Kidney tubule cell (primary cell): Measurements from ENCODE around the gene REEP1.
A peak's percentile ranks its signal among the peaks of the same experiment; 100 is the strongest.

Experiments
- DNase-seq: peaks from one replicate; pipeline ENCODE4 v3.0.0-alpha.2; 2018; ENCODE audit warnings: low spot score

Gene REEP1, protein sequence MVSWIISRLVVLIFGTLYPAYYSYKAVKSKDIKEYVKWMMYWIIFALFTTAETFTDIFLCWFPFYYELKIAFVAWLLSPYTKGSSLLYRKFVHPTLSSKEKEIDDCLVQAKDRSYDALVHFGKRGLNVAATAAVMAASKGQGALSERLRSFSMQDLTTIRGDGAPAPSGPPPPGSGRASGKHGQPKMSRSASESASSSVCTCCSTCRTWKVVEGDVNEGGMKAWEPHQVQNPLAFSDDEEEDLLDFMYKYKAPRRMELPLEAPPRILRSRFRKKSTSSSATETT

DNA sequence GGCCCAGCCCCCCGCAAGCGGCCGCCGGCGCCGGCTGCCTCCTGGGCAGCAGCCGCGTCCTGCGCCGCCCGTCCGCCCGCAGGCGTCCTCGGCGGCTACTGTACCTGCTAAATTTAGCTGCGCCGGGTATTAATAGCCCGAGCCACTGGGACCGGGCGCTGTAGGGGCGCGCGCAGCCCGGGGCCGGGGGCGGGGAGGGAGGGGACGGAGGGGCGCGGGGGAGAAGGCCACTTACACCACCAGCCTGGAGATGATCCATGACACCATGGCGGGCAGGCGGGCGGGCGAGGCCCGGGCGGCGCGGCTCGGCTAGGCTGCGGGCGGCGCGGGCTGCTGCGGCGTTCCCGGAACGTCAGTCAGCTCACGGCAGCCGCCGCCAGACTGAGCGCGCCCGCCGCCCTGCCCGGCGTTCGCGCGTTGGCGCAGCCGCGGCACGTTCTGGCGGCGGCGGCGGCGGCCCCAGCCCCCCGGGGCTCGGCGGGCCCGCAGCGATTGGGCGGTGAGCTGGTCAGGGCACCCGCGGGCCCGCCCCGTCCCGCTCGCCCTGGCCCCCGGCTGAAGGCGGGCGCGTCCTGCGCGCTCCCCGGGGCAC lies at the start of gene REEP1:
Gene REEP1, minus strand, starts transcription at position 383 of the 592 bp plus-strand sequence. Its CDS starts 116 bp downstream, at position 267.
- DNase-seq: peak; percentile 20

DNA sequence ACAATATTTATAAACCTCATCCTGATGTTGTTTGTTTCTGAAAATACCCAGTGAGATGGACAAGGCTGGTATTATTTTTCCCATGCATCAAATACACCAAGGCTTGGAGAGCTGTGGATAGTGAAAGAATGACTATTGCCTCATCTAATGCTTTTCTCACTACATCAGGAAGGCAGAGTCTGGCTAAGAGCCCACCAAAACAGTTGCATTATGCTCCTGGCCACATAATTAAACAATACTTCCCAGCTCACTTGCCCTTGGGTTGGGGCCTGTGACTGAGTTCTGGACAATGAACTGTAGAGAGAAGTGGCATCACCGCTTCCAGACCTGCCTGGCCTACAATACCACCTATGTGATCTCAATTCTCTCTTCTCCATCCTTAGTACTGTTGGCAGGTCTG lies 46.4 kb upstream of the REEP1 start:
- peak; percentile 39 for DNase-seq

DNA sequence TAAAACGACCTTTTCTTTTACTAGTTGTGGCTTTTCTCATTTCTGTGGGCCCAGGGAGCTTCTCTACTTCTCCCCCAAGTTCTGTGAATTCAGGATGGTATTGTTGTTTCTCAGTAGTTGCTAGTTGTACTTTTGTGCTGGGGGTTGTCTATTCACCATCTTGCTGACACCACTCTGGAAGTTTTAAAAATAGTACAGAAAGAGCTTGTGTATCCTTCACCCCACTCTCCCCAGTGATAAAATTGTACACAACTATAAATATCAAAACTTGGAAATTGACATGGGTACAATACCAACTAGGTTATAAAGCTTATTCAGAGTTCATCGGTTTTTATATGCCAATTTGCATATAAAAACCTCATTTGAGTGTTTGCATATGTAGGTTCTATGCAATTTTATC lies 45.3 kb upstream of the REEP1 start:
- DNase-seq: no peak

DNA sequence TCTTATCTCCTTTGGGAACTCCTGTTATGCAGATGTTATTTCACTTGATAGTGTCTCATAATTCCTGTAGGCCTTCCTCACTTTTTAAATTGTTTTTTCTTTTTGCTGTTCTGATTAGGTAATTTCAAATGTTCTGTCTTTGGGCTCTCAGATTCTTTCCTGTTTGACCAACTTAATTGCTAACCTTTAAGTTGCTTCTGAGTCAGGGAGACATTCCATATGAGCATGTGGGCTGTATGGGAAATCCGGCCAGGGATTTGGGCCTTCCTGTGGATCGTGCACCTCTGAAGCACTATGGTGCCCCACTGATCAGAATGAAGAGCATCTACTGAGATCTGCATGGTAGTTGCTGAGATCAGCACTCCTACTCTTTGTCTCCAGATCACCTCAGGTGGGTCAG lies 44.7 kb upstream of the REEP1 start:
- DNase-seq: no peak

DNA sequence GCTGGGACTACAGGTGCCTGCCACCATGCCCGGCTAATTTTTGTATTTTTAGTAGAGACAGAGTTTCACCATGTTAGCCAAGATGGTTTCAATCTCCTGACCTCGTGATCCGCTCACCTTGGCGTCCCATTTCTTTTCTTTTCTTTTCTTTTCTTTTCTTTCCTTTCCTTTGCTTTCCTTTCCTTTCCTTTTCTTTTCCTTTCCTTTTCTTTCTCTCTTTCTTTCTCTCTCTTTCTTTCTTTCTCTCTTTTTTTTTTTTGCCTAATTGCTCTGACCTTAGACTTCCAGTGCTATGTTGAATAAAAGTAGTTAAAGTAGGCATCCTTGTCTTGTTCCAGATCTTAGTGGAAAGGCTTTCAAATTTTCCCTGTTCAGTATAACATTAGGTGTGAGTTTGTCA lies 41.0 kb upstream of the REEP1 start:
- no peak for DNase-seq

DNA sequence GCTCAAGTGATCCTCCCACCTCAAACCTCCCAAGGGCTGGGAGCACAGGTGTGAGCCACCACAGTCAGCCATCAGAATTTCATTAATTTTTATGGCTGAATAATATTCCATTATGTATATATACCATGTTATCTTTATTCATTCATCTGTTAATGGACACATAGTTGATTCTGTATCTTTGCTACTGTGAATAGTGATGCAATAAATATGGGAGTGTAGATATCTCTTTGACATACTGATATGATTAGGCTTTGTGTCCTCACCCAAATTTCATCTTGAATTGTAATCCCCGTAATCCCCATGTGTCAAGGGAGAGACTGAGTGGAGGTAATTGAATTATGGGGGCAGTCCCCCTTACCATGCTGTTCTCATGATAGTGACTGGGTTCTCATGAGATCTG lies 38.2 kb upstream of the REEP1 start:
- DNase-seq: no peak

DNA sequence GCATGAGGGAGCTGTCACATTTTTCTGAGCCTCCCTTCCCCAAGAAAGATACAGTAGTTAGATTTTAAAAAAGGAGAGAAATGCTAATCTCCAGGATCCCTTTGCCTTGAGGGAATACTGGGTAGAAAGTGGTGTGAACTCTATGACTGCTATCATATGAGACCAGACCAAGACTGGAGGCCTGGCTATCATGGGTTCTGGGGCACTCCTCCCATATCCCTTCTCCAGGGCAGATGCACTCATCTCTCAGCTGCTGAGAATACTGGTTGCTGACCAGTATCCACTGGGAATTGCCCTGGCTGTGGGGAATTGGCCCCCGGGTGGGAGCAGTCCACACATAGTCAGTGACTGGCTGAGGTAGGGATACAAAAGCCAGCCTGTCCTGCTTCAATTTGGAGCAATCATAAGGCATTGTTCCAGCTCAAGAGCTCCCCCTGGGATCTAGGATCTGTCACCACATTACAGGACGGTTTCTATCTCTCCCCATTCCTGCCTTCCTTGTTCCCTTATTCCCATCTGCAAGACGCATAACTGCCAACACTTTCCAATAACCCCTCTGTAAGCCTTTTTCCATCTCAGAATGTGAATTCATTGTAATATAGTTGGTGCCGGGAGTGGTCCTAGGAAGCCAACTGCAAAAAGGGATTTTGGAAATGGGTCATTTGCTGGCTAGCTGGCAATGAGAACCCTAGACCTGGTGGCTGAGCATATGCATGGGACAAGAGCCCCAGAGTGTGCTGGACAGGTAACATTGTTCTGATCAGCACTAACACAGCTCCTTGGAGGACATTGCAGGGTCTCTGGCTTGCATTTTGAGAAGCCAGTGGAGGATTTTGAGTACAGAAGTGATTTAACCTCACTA lies 35.4 kb upstream of the REEP1 start:
- peak; percentile 50 for DNase-seq

DNA sequence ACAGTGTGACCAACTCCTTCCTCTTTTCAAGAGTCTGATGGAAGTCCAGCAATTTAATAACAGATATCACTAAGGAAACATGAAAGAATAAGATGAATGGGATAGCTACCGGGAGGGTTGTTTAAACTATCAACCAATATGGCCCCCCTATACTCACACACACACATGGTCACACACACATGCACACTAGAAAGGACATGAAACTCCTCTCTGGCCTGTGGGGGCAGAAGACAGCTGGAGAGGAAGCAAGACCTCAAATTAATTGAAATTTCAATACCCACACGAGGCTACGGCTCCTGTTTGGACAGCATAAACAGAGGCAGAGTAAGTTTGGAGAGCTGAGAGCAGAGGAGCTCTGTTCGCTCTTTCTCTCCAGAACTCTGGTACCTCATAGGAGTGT lies 34.7 kb upstream of the REEP1 start:
- DNase-seq: no peak

DNA sequence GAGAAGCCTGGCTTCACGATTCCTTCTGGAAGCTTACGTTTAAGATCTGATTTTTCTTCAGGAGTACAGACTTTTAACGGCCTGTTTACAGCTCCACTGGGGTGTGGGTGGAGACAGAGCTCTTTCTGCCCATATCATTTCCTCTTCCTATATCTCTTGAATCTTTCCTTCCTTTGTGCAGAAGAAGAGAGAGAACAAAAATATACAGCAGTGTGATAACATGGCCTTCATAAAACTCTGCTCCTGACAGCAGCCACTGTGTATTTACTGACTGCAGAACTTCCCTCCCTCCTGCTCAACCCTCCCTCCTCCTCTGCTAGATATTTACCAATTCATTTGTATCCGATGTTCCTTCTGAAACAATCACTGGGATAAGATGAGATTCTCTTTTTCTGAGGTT lies 34.1 kb upstream of the REEP1 start:
- no peak for DNase-seq

DNA sequence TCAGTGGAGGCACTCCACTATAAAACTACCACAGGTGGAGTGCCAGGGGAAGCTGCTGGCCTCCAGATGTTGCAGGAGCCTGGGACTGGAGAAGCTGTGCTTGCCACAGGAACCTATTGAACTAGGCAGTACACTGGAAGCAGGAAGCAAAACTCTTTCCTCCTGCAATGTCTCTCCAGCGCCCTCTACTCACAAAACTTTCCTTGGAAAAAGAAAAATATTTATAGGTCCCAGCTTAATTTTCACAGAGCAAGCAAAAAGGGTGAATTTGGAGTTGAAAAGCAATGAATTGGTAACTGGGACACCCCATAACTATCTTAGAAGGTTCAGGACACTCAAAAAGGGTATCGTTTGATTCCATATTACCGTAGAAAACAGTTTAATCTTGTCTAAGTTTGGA lies 33.2 kb upstream of the REEP1 start:
- DNase-seq: no peak

DNA sequence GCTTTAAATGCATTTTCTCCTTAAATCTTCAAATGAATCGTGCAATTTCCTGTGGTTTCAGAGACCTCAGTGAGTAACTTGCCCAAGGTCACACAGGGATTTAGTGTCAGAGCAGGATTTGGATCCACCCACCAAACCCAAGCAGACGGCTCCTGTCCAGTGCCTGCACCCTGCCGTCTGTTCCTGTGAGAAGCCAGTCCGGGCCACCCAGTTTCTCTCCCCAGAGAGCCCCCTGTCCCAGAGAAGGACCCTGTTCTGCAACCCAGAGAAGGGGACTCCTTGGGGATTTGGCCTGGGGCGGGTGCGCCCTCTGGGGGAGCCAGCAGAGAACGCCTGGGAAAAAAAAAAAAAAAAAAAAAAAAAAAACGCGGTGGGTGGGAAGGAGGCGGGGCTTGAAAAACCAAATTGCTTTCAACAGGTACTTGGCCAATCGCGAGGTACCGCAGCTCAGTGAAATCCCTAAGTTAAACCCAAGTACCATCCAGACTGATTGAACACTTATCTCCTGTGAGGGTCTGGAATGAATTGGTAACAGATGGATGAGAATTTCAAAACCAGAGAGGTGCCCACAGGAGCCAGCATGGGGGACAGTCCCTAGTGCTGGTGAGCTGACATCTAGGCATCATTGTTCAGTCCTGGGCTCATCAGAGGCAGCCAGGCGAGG lies 30.9 kb upstream of the REEP1 start:
- peak; percentile 36 for DNase-seq

DNA sequence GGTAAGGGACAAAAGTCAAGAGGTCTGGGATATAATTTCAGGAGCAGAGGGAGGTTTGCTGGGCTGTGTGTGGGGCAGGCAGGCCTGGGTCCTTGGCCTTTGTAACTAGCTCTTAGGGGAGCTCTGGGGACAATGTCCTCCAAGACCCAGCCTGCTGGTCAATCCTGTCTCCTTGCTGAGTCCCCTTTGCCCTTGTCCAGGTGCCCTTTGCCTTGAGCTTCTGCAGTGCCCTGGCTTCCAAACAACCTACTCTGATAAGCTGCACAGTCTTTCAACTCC lies 30.0 kb upstream of the REEP1 start:
- no peak for DNase-seq

DNA sequence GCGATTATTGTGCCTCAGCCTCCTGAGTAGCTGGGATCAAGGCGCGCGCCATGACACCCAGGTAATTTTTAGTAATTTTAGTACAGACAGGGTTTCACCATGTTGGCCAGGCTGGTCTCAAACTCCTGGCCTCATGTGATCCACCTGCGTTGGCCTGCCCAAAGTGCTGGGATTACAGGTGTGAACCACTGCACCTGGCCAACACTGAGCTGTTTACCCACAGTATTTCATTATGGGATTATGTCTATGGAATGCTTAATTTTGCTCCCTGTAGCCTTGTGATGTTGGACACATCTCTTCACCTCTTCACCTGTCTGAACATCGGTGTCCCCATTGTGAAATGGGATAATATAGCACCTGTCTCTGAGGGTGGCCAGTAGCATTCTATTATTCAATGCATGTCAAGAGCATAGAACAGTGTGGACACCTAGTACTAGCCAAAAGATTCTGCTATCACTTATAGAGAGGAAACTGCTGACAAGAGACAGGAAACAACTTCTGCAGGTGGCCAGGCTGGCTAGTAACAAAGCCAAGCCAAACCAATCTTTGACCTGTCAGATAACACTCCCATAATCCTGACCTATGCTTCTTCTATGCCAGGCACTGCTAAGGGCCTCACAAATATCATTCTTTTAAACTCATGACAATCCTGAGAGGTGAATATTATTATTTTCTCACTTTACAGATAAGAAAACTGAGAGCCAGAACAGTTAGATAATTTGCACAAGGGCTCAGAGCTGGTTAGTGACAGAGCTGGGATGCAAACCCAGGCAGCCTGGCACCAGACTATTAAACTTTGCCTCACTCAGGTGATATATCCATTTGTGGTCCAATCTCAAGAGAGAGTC lies 29.4 kb upstream of the REEP1 start:
- DNase-seq: no peak

DNA sequence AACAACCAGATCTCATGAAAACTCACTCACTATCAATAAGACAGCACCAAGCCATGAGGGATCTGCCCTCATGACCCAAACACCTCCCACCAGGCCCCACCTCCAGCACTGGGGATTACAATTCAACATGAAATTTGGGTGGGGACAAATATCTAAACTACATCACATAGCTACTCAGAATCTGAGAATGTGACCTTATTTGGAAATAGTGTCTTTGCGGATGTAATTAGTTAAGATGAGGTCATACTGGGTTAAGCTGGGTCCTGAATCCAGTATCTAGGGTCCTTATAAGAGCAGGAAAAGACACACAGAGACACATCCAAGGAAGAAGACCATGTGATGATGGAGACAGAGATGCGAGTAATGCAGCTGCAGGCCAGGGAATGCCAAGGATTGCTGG lies 27.5 kb upstream of the REEP1 start:
- no peak for DNase-seq

DNA sequence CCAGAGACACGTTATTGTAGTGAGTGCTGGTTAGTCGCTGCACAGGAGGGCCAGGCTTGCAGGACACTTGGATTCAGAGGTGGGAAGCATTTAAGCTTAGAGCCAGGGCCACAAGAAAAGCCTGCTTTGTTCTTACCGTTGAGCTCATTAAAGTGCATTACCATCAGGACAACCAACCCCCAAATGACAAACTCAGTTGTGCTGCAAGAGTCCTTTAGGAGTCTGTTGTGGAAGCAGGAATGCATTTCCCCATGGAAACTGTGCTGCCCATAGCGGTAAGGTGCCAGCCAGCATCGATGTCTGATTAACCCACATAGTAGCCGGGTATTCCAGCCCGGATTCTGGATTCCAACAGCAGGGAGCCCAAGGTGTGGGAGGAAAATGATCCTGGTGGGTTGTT lies 23.4 kb upstream of the REEP1 start:
- DNase-seq: no peak

DNA sequence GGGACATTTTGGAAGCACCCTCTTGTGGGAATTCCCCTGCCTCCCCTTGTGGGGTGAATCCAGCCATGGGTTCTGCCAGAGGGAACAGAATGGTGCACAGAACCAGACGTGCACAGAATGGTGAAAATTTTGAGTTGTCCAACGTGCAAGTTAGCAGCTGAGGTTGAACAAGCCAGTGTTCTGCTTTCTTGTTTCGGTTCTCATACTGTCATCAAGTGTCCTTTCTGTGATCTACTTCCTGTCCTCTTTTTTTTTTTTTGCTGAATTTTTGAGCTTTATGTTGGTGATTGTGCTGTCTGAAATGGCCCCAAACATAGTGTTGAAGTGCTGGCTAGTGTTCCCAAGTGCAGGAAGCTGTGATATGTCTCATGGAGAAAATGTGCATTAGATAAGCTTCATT lies 21.5 kb upstream of the REEP1 start:
- DNase-seq: no peak

DNA sequence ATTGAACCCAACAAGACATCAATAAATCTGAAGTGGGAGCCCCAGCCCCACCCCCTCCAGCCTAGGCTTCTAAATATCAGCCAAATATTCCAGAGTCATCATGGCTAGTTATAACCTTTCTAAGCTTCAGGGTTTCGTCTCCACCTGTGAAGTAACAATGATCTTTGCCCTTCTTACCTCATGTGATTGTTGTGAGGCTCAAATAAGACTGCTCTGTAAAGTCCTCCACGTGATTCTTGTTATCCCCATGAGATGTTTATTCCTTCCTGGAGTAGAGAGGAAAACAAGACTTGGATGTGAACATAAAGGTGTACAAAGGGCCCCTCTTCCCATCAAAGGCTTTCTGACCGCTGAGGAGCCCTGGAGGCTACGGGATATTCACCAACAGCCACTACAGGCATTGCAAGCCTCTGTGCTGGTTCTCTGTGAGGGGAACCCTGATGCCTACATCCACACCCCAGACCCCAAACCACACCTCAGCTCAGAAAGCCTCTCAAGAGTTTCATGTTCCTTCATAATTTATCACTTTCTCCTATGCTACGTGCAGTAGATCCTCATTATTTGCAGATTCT lies 20.1 kb upstream of the REEP1 start:
- DNase-seq: no peak

DNA sequence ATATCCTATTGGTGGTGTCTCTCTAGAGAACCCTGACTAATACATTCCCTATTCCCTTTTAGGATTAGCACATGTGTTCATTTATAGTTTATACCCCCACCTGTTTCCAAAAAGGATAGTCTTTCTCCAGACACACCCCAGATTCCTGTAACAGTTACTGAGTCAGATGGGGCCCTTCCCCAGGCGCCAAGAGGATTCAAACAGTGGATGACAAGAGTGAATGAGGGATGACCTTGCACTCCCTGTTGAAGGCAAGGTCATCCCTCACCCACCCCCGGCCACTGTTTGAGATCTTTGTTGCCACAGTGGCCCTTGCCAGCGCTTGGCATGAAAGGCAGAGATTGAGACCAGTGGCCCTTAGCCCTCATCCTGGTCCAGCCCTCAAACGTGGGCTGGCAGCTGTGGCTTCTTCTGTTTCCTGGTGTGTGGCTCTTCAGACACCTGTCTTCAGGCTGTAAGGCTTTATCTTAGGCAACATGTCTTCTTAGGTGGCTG lies 15.3 kb upstream of the REEP1 start:
- DNase-seq: no peak

DNA sequence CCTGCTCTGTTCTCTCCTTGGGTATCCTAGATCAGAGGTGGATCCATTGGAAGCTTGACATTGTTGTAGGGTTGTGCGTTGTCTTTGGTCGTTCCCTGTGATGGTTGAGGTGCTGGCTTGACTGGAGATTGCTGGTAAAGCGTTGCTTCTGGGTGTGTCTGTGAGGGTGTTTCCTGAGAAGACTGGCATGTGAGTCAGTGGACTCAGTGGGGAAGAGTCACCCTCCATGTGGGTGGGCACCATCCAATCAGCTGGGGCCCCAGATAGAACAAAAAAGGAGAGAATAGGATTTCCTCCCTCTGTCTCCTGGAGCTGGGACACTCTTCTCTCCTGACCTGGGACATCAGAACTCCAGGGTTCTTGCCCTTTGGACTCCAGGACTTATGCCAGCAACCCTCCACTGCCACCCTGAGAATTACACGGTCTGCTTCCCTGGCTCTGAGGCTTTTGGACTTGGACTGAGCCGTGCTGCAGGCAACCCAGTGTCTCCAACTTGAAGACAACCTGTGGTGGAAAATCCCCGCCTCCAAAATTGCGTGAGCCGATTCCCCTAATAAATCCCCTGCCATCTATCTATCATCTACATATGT lies 14.8 kb upstream of the REEP1 start:
- DNase-seq: no peak

DNA sequence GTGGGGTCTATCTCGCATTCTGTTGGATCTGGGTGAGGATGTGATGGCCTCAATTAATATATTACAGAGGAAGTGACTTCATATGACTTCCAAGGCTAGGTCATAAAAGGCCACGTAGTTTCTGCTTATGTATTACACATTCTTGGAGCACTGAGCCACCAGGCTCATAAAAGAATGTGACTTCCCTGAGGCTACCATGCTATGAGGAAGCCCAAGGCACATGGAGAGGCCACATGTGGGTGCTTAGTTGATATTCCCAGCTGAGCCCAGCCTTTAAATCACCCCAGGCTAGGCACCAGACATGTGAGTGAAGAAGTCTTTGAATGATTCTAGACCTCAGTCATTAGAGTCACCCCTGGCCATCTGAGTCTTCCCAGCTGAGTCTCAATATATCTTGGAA lies 13.3 kb upstream of the REEP1 start:
- DNase-seq: peak; percentile 32

DNA sequence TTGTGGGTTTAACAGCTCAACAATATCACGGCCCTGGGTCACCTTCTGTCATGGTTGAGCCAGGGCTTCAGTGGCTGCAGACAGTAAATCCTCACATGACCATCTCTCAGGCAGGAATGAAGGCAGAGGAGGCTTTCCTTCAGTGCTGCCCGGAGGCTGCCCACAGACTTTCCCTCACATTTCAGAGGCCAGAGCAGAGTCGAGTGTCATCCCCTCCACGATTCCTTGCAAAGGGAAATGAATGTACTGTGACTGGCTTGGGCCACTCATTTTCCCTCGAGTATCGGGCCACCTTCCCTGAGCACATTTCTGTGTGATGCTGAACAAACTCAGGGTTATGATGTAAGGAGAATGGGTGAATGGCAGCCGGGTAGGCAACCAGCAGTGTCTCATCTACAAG lies 10.0 kb upstream of the REEP1 start:
- DNase-seq: no peak
